HepG2 (cell line): ENCODE measurements around the gene BAG5. TPM values are rescaled to one million over a fixed set of nuclear protein-coding genes. Genes with fewer than 3 reads are reported as not detected.

Experiments
- ATAC-seq: fragments of 200-7000 bp; cut with Tn5 transposase; 3 replicates; pipeline ENCODE4 v1.9.1; 2020; ENCODE audit warnings: mild to moderate bottlenecking, moderate library complexity
- BruUV-seq: library from RNA; stranded (reverse); fragments of 400-500 nt; replicated peaks from 2 replicates; lab custom pipeline; 2021; lab: Mats Ljungman, UMichigan
- CTCF ChIA-PET: fragments of 300-600 bp; formaldehyde crosslinking; extraction: SDS; loops from one replicate; lab custom pipeline; 2021; ENCODE audit warnings: low total read pairs, inconsistent platforms, low intra/inter-chr PET ratio; lab: Yijun Ruan, JAX
- POLR2A ChIA-PET: fragments of 350-600 bp; sonication (Branson Sonifier 250); formaldehyde crosslinking; loops from one replicate; lab custom pipeline; 2020; ENCODE audit warnings: antibody characterized with exemption, inconsistent platforms; lab: Yijun Ruan, JAX
- DNase-seq: peaks from one replicate; pipeline ENCODE4 v3.0.0-alpha.2; 2015; ENCODE audit warnings: low spot score
- FAIRE-seq: peaks from 3 replicates; lab custom pipeline; 2011; peaks lifted over from hg19 to GRCh38; lab: Jason Lieb, UNC
- H2AFZ ChIP-seq: one replicate; pipeline ENCODE4 v1.6.1; 2011; ENCODE audit warnings: low read length, inconsistent platforms
- H3K27ac ChIP-seq: fragments of 300-600 bp; 3 replicates; pipeline ENCODE4 v1.8.0; 2011; ENCODE audit warnings: mixed run types, mild to moderate bottlenecking, mixed read lengths, low read length, inconsistent platforms; ENCODE audit not compliant: insufficient read depth; ENCODE audit errors: extremely low read length
- H3K27me3 ChIP-seq, 2 experiments: fragments of 200-600 bp in 1 of 2; 2 replicates in 1 of 2; 3 replicates in 1 of 2; pipeline versions ENCODE4 v1.6.0 to v1.8.0; 2011; ENCODE audit warnings: low read length in 2 of 2, mild to moderate bottlenecking in 2 of 2, moderate library complexity in 2 of 2, inconsistent platforms in 1 of 2; ENCODE audit not compliant: insufficient read depth in 2 of 2, control insufficient read depth in 1 of 2
- H3K36me3 ChIP-seq, 2 experiments: fragments of 200-600 bp in 1 of 2; replicated peaks in 1 of 2; 2 replicates in 1 of 2; 3 replicates in 1 of 2; pipeline versions ENCODE4 v1.5.1 to v1.8.0; 2011; ENCODE audit warnings: low read length in 2 of 2, inconsistent platforms in 1 of 2; ENCODE audit not compliant: insufficient read depth in 2 of 2, control insufficient read depth in 1 of 2
- H3K4me1 ChIP-seq: 2 replicates; pipeline ENCODE4 v1.5.1; 2012; ENCODE audit warnings: low read length, inconsistent platforms; ENCODE audit not compliant: insufficient read depth
- H3K4me2 ChIP-seq: 2 replicates; pipeline ENCODE4 v1.6.0; 2011; ENCODE audit warnings: low read depth, low read length, inconsistent platforms
- H3K4me3 ChIP-seq, 3 experiments: fragments of 200-600 bp in 1 of 3; sonication (generic), shearing (Covaris generic) in 1 of 3; replicated peaks in 1 of 3; 2 replicates each; pipeline ENCODE4 v1.5.1; 2011 to 2016; ENCODE audit warnings: low read length in 3 of 3, inconsistent platforms in 2 of 3, low read depth in 2 of 3, mild to moderate bottlenecking in 2 of 3, control low read depth in 1 of 3, mixed read lengths in 1 of 3; ENCODE audit not compliant: insufficient read depth in 1 of 3
- H3K79me2 ChIP-seq: one replicate; pipeline ENCODE4 v1.6.1; 2011; ENCODE audit warnings: low read length, inconsistent platforms; ENCODE audit not compliant: insufficient read depth
- H3K9ac ChIP-seq: 2 replicates; pipeline ENCODE4 v1.6.0; 2011; ENCODE audit warnings: mild to moderate bottlenecking, low read depth, low read length, inconsistent platforms; ENCODE audit not compliant: insufficient read depth
- H3K9me3 ChIP-seq: 2 replicates; pipeline ENCODE4 v1.5.1; 2012; ENCODE audit warnings: mild to moderate bottlenecking, low read length
- H4K20me1 ChIP-seq: 2 replicates; pipeline ENCODE4 v1.6.0; 2011; ENCODE audit warnings: inconsistent platforms, mild to moderate bottlenecking, low read length, moderate library complexity; ENCODE audit not compliant: insufficient read depth
- GPN1 ChIP-seq: sonication (generic); formaldehyde crosslinking; IDR thresholded peaks from 2 replicates; pipeline ENCODE4 v1.5.1; 2020; ENCODE audit warnings: missing genetic modification reagents, borderline replicate concordance
- HNF4A ChIP-seq: sonication (generic); formaldehyde crosslinking; IDR thresholded peaks from 2 replicates; pipeline ENCODE4 v1.4.0; 2020; ENCODE audit warnings: missing genetic modification reagents
- KDM4B ChIP-seq: sonication (generic); formaldehyde crosslinking; IDR thresholded peaks from 2 replicates; pipeline ENCODE4 v1.4.0; 2020; ENCODE audit warnings: missing genetic modification reagents
- MXD4 ChIP-seq: IDR thresholded peaks from 2 replicates; pipeline ENCODE4 v1.6.1; 2016; ENCODE audit warnings: mild to moderate bottlenecking, missing biosample characterization, missing genetic modification reagents
- PAXIP1 ChIP-seq: sonication (generic); formaldehyde crosslinking; conservative IDR thresholded peaks from 2 replicates; pipeline ENCODE4 v1.4.0; 2020; ENCODE audit warnings: mild to moderate bottlenecking, missing genetic modification reagents, moderate library complexity
- RFX5 ChIP-seq: IDR thresholded peaks from 2 replicates; pipeline ENCODE4 v1.6.1; 2011; ENCODE audit warnings: low read depth, low read length, improper control_type of control experiment
- SNRNP70 ChIP-seq: fragments of 200-400 bp; formaldehyde crosslinking; IDR thresholded peaks from 2 replicates; pipeline ENCODE4 v1.6.1; 2017; ENCODE audit warnings: mild to moderate bottlenecking, low read depth, low read length, moderate library complexity
- SPEN ChIP-seq: sonication (generic); formaldehyde crosslinking; IDR thresholded peaks from 2 replicates; pipeline ENCODE4 v1.5.1; 2020; ENCODE audit warnings: low read depth, mild to moderate bottlenecking, missing genetic modification reagents
- ZBTB3 ChIP-seq: sonication (generic); formaldehyde crosslinking; IDR thresholded peaks from 2 replicates; pipeline ENCODE4 v1.4.0; 2020; ENCODE audit warnings: low read depth, mild to moderate bottlenecking, moderate library complexity, missing genetic modification reagents, borderline replicate concordance
- ZBTB38 ChIP-seq: sonication (generic); formaldehyde crosslinking; IDR thresholded peaks from 2 replicates; pipeline ENCODE4 v1.5.1; 2020; ENCODE audit warnings: mild to moderate bottlenecking, missing genetic modification reagents
- ZBTB8A ChIP-seq: sonication (generic); formaldehyde crosslinking; IDR thresholded peaks from 2 replicates; pipeline ENCODE4 v1.4.0; 2020; ENCODE audit warnings: mild to moderate bottlenecking, low read depth, missing genetic modification reagents, borderline replicate concordance
- ZFP41 ChIP-seq: sonication (generic); formaldehyde crosslinking; IDR thresholded peaks from 2 replicates; pipeline ENCODE4 v1.4.0; 2020; ENCODE audit warnings: mild to moderate bottlenecking, missing genetic modification reagents, borderline replicate concordance
- ZNF136 ChIP-seq: sonication (generic); formaldehyde crosslinking; IDR thresholded peaks from 2 replicates; pipeline ENCODE4 v1.8.1; 2022; ENCODE audit warnings: low read depth, mild to moderate bottlenecking, moderate library complexity, missing genetic modification reagents
- ZNF317 ChIP-seq: sonication (generic); formaldehyde crosslinking; IDR thresholded peaks from 2 replicates; pipeline ENCODE4 v1.5.0; 2020; ENCODE audit warnings: mild to moderate bottlenecking, missing genetic modification reagents
- ZNF543 ChIP-seq: sonication (generic); formaldehyde crosslinking; IDR thresholded peaks from 2 replicates; pipeline ENCODE4 v1.4.0; 2020; ENCODE audit warnings: mild to moderate bottlenecking, missing genetic modification reagents
- ZNF678 ChIP-seq: sonication (generic); formaldehyde crosslinking; IDR thresholded peaks from 2 replicates; pipeline ENCODE4 v1.4.0; 2020; ENCODE audit warnings: mild to moderate bottlenecking, missing genetic modification reagents
- WGBS: methylation state at CpG from one replicate; pipeline ENCODE4 v1.1.6; 2017; ENCODE audit warnings: low lambda C conversion rate; 5-methylcytosine and 5-hydroxymethylcytosine counted together
- in situ Hi-C: cut with HindIII; loops from 2 replicates; pipeline ENCODE4 v1.10.0; 2017; ENCODE audit warnings: low pct_unique_long_range_greater_than_20kb; ENCODE audit not compliant: extremely low pct_ligation_motif_present
- intact Hi-C: fragments of 100-400 bp; cut with micrococcal nuclease; formaldehyde crosslinking; loops from one replicate; pipeline ENCODE4 v1.10.0; 2022; ENCODE audit not compliant: unreplicated experiment
- polyA plus RNA-seq, 8 experiments: library from polyadenylated mRNA; depleted of rRNA in 3 of 8; stranded (reverse) in 7 of 8; unstranded in 1 of 8; fragments of >200 nt; fragmentation: Illumina TruSeq in 4 of 8; extraction: Trizol in 4 of 8; gene quantifications; 2 replicates each; pipeline versions ENCODE4 v1.2.1 to v1.2.3, GENCODE V29; 2011 to 2016; ENCODE audit warnings: low read depth in 4 of 8, missing spikeins in 1 of 8, mixed read lengths in 1 of 8; ENCODE audit not compliant: insufficient read depth in 1 of 8
- total RNA-seq, 5 experiments: library from RNA; depleted of rRNA; stranded (reverse); fragments of >200 nt; fragmentation: Illumina TruSeq; extraction: Trizol; gene quantifications; 2 replicates each; pipeline ENCODE4 v1.2.3, GENCODE V29; 2016; ENCODE audit warnings: low read depth in 1 of 5
- TF ChIP-seq, protein P1 (sequence below): sonication (generic); formaldehyde crosslinking; IDR thresholded peaks from 2 replicates; pipeline ENCODE4 v1.4.0; 2020; ENCODE audit warnings: missing genetic modification reagents
- TF ChIP-seq, protein P2 (sequence below): sonication (generic); formaldehyde crosslinking; IDR thresholded peaks from 2 replicates; pipeline ENCODE4 v1.4.0; 2020; ENCODE audit warnings: missing genetic modification reagents

Gene BAG5
- total and polyA plus RNA-seq, 2 of the 13 experiments (the other 11 are each of a cell fraction or from before 2014, with no cell fraction given): 3.5 to 21.0 TPM

GRCh38 chr14:103533137-103533998 is 29.1 kb downstream of the BAG5 start:
- no peak overlapping the region for H3K27ac ChIP-seq
- ATAC-seq (no peak), FAIRE-seq (no peak), DNase-seq (no peak)
- H2AFZ ChIP-seq: no peak overlapping the region
- BruUV-seq: no TSS peak
- no peaks in the 10 kb centered on the region for H3K9me3 ChIP-seq
- H3K4me2 ChIP-seq: no peak overlapping the region
- peaks cover 23% of the 10 kb centered on the region for H3K79me2 ChIP-seq
- H4K20me1 ChIP-seq: no peaks in the 10 kb centered on the region
- no peak overlapping the region for H3K9ac ChIP-seq
- 89% methylated on average over 3 of the region's 23 CpGs for WGBS
- intact Hi-C loops: no loop called here
- no peak overlapping the region for H3K4me3 ChIP-seq
- ChIA-PET CTCF (no interaction called here), POLR2A (no interaction called here)
- peaks cover 38% of the 10 kb centered on the region for H3K4me1 ChIP-seq
- H3K36me3 ChIP-seq: peaks cover 3 to 4% of the 10 kb centered on the region in 2 experiments; a peak in 3 of 5 replicates
- TF ChIP-seq, protein P1, sequence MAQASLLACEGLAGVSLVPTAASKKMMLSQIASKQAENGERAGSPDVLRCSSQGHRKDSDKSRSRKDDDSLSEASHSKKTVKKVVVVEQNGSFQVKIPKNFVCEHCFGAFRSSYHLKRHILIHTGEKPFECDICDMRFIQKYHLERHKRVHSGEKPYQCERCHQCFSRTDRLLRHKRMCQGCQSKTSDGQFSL (CRISPR knock-in tag): no peak
- TF ChIP-seq KDM4B (CRISPR knock-in tag) (no peak), GPN1 (CRISPR knock-in tag) (no peak), ZNF136 (CRISPR knock-in tag) (no peak), PAXIP1 (CRISPR knock-in tag) (no peak), RFX5 (no peak), ZNF678 (CRISPR knock-in tag) (no peak), ZBTB8A (CRISPR knock-in tag) (no peak), SNRNP70 (no peak), ZFP41 (CRISPR knock-in tag) (no peak), ZNF317 (CRISPR knock-in tag) (no peak), HNF4A (CRISPR knock-in tag) (no peak), ZBTB3 (no peak), ZNF543 (CRISPR knock-in tag) (no peak), ZBTB38 (CRISPR knock-in tag) (no peak), SPEN (CRISPR knock-in tag) (no peak), MXD4 (CRISPR knock-in tag) (no peak)
- TF ChIP-seq, protein P2, sequence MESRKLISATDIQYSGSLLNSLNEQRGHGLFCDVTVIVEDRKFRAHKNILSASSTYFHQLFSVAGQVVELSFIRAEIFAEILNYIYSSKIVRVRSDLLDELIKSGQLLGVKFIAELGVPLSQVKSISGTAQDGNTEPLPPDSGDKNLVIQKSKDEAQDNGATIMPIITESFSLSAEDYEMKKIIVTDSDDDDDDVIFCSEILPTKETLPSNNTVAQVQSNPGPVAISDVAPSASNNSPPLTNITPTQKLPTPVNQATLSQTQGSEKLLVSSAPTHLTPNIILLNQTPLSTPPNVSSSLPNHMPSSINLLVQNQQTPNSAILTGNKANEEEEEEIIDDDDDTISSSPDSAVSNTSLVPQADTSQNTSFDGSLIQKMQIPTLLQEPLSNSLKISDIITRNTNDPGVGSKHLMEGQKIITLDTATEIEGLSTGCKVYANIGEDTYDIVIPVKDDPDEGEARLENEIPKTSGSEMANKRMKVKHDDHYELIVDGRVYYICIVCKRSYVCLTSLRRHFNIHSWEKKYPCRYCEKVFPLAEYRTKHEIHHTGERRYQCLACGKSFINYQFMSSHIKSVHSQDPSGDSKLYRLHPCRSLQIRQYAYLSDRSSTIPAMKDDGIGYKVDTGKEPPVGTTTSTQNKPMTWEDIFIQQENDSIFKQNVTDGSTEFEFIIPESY: no peak
- in situ Hi-C loops: no loop called here
- H3K27me3 ChIP-seq: no peaks in the 10 kb centered on the region; a peak in 1 of 5 replicates
